A549 (cell line): ENCODE measurements around the gene CA11.
"Not testable (repeated sequence)": the region's sequence is repeated elsewhere in the genome, so short reads cannot be mapped to it uniquely, and the experiment has no call there.

ENCODE experiments used
- MAFK ChIP-seq: fragments of 450-650 bp; IDR thresholded peaks from 2 replicates; pipeline ENCODE4 v1.6.1; 2014; ENCODE audit not compliant: partially characterized antibody
- TF ChIP-seq, protein P1 (sequence below): fragments of >200 bp; sonication (Bioruptor Twin); formaldehyde crosslinking; IDR thresholded peaks from 3 replicates; pipeline ENCODE4 v1.5.1; 2016

DNA sequence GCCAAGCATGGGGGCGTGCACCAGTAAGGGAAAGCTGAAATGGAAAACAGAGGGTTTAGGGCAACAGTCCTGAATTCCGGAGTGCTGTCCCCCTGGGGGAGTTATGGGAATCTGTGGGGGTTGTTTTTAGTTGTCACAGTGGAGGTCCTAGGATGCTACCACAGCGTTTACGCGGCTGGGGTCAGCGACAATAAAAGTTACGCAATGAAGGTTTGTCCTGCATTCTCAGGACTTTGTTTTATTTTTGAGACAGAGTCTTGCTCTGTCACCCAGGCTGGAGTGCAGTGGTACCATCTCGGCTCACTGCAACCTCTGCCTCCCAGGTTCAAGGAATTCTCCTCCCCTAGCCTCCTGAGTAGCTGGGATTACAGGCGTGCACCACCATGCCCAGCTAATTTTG, 47.6 kb upstream of the CA11 start:
- not testable (repeated sequence) for TF ChIP-seq MAFK
- TF ChIP-seq, protein P1, sequence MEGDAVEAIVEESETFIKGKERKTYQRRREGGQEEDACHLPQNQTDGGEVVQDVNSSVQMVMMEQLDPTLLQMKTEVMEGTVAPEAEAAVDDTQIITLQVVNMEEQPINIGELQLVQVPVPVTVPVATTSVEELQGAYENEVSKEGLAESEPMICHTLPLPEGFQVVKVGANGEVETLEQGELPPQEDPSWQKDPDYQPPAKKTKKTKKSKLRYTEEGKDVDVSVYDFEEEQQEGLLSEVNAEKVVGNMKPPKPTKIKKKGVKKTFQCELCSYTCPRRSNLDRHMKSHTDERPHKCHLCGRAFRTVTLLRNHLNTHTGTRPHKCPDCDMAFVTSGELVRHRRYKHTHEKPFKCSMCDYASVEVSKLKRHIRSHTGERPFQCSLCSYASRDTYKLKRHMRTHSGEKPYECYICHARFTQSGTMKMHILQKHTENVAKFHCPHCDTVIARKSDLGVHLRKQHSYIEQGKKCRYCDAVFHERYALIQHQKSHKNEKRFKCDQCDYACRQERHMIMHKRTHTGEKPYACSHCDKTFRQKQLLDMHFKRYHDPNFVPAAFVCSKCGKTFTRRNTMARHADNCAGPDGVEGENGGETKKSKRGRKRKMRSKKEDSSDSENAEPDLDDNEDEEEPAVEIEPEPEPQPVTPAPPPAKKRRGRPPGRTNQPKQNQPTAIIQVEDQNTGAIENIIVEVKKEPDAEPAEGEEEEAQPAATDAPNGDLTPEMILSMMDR: not testable (repeated sequence)
